IMR-90 (cell line): ENCODE data around the gene ZDHHC3. TPM values are rescaled to one million over a fixed set of nuclear protein-coding genes. Genes with fewer than 3 reads are reported as not detected.
A peak's percentile ranks its signal among the peaks of the same experiment; 100 is the strongest.

Experiments used
- ATAC-seq: fragments of 200-7000 bp; cut with Tn5 transposase; 2 replicates; pipeline ENCODE4 v1.9.1; 2020; ENCODE audit warnings: low read depth, mild to moderate bottlenecking, moderate library complexity
- BruUV-seq: library from RNA; stranded (reverse); fragments of 400-500 nt; replicated peaks from 2 replicates; lab custom pipeline; 2021; lab: Mats Ljungman, UMichigan
- CTCF ChIA-PET: fragments of 300-600 bp; formaldehyde crosslinking; extraction: SDS; loops from one replicate; lab custom pipeline; 2021; ENCODE audit warnings: antibody characterized with exemption; lab: Yijun Ruan, JAX
- POLR2A ChIA-PET: fragments of 300-600 bp; sonication (Branson Sonifier 250); formaldehyde crosslinking; loops from one replicate; lab custom pipeline; 2022; ENCODE audit warnings: antibody characterized with exemption; ENCODE audit not compliant: unreplicated experiment; lab: Charles Lee
- DNase-seq: peaks from one replicate; pipeline ENCODE4 v3.0.0; 2013
- H2AFZ ChIP-seq: replicated peaks from 2 replicates; pipeline ENCODE3; 2013; ENCODE audit warnings: low read length, mild to moderate bottlenecking; ENCODE audit not compliant: poor library complexity
- H2AK5ac ChIP-seq: 2 replicates; pipeline ENCODE4 v1.6.1; 2013; ENCODE audit warnings: low read depth, low read length, inconsistent platforms
- H2AK9ac ChIP-seq: replicated peaks from 2 replicates; pipeline ENCODE3; 2013; ENCODE audit warnings: mild to moderate bottlenecking, low read depth, low read length, moderate library complexity; ENCODE audit not compliant: poor library complexity
- H2BK120ac ChIP-seq: 2 replicates; pipeline ENCODE4 v1.6.1; 2013; ENCODE audit warnings: low read depth, low read length, inconsistent platforms
- H2BK15ac ChIP-seq: 3 replicates; pipeline ENCODE4 v1.6.1; 2013; ENCODE audit warnings: low read depth, low read length, inconsistent platforms
- H2BK20ac ChIP-seq: 2 replicates; pipeline ENCODE4 v1.6.1; 2013; ENCODE audit warnings: low read depth, mild to moderate bottlenecking, inconsistent platforms, low read length, moderate library complexity
- H2BK5ac ChIP-seq: 2 replicates; pipeline ENCODE4 v1.6.1; 2013; ENCODE audit warnings: mild to moderate bottlenecking, low read depth, low read length, inconsistent platforms; ENCODE audit not compliant: poor library complexity, severe bottlenecking
- H3K14ac ChIP-seq: replicated peaks from 2 replicates; pipeline ENCODE4 v1.6.1; 2013; ENCODE audit warnings: low read depth, low read length, inconsistent platforms
- H3K18ac ChIP-seq: 2 replicates; pipeline ENCODE4 v1.6.1; 2013; ENCODE audit warnings: low read depth, low read length, control low read depth
- H3K23ac ChIP-seq: 2 replicates; pipeline ENCODE4 v1.6.1; 2013; ENCODE audit warnings: low read depth, low read length, inconsistent platforms
- H3K27ac ChIP-seq: 2 replicates; pipeline ENCODE4 v1.5.1; 2013; ENCODE audit warnings: mild to moderate bottlenecking, control low read depth, low read length; ENCODE audit not compliant: insufficient read depth
- H3K27me3 ChIP-seq: 2 replicates; pipeline ENCODE4 v1.6.1; 2013; ENCODE audit warnings: low read length; ENCODE audit not compliant: control insufficient read depth, insufficient read depth
- H3K36me3 ChIP-seq: 2 replicates; pipeline ENCODE4 v1.6.1; 2013; ENCODE audit warnings: low read length, mixed read lengths; ENCODE audit not compliant: control insufficient read depth, insufficient read depth
- H3K4ac ChIP-seq: 2 replicates; pipeline ENCODE4 v1.6.1; 2013; ENCODE audit warnings: low read depth, low read length, inconsistent platforms
- H3K4me1 ChIP-seq: 2 replicates; pipeline ENCODE4 v1.6.1; 2013; ENCODE audit warnings: low read length, mixed read lengths; ENCODE audit not compliant: control insufficient read depth, insufficient read depth
- H3K4me2 ChIP-seq: 2 replicates; pipeline ENCODE4 v1.6.1; 2013; ENCODE audit warnings: low read depth, mild to moderate bottlenecking, control low read depth, low read length, moderate library complexity
- H3K4me3 ChIP-seq: 2 replicates; pipeline ENCODE4 v1.5.1; 2013; ENCODE audit warnings: low read depth, mild to moderate bottlenecking, control low read depth, low read length, moderate library complexity; ENCODE audit not compliant: insufficient read depth
- H3K56ac ChIP-seq: 2 replicates; pipeline ENCODE4 v1.6.1; 2013; ENCODE audit warnings: low read length, inconsistent platforms; ENCODE audit not compliant: insufficient read depth; ENCODE audit errors: extremely low read depth
- H3K79me1 ChIP-seq, 2 experiments: 2 replicates each; pipeline ENCODE4 v1.6.1; 2013; ENCODE audit warnings: low read length in 2 of 2, inconsistent platforms in 1 of 2, low read depth in 1 of 2
- H3K9ac ChIP-seq: 2 replicates; pipeline ENCODE4 v1.6.1; 2013; ENCODE audit warnings: low read depth, low read length, control low read depth
- H3K9me1 ChIP-seq: 2 replicates; pipeline ENCODE4 v1.6.1; 2013; ENCODE audit warnings: low read length, inconsistent platforms; ENCODE audit not compliant: insufficient read depth
- H3K9me3 ChIP-seq: 2 replicates; pipeline ENCODE4 v1.6.1; 2013; ENCODE audit warnings: low read length; ENCODE audit not compliant: control insufficient read depth, insufficient read depth
- H4K20me1 ChIP-seq: 2 replicates; pipeline ENCODE4 v1.6.1; 2013; ENCODE audit warnings: low read length, inconsistent platforms; ENCODE audit not compliant: insufficient read depth
- H4K5ac ChIP-seq: 2 replicates; pipeline ENCODE4 v1.6.1; 2013; ENCODE audit warnings: mild to moderate bottlenecking, low read depth, low read length, control low read depth
- H4K8ac ChIP-seq, 2 experiments: 2 replicates each; pipeline ENCODE4 v1.6.1; 2013; ENCODE audit warnings: low read depth in 2 of 2, low read length in 2 of 2, control low read depth in 1 of 2, inconsistent platforms in 1 of 2
- H4K91ac ChIP-seq: 2 replicates; pipeline ENCODE4 v1.6.1; 2013; ENCODE audit warnings: low read depth, low read length, inconsistent platforms; ENCODE audit not compliant: insufficient read depth
- BHLHE40 ChIP-seq: fragments of 150-350 bp; IDR thresholded peaks from 2 replicates; pipeline ENCODE4 v1.6.1; 2016; ENCODE audit warnings: mild to moderate bottlenecking, low read depth, low read length
- CHD1 ChIP-seq: IDR thresholded peaks from 2 replicates; pipeline ENCODE4 v1.6.1; 2012; ENCODE audit warnings: low read depth, low read length, improper control_type of control experiment
- FOS ChIP-seq: fragments of 150-350 bp; IDR thresholded peaks from 2 replicates; pipeline ENCODE4 v1.6.1; 2016; ENCODE audit warnings: low read depth, low read length
- MAFK ChIP-seq: IDR thresholded peaks from 2 replicates; pipeline ENCODE4 v1.6.1; 2012; ENCODE audit warnings: low read depth, low read length, improper control_type of control experiment
- MXI1 ChIP-seq: IDR thresholded peaks from 2 replicates; pipeline ENCODE4 v1.6.1; 2012; ENCODE audit warnings: low read depth, mild to moderate bottlenecking, low read length, moderate library complexity, borderline replicate concordance
- RAD21 ChIP-seq: IDR thresholded peaks from 2 replicates; pipeline ENCODE4 v1.6.1; 2012; ENCODE audit warnings: low read length, improper control_type of control experiment
- RFX5 ChIP-seq: IDR thresholded peaks from 2 replicates; pipeline ENCODE4 v1.8.0; 2012; ENCODE audit warnings: low read depth, mild to moderate bottlenecking, low read length, moderate library complexity
- SMC3 ChIP-seq: fragments of 150-350 bp; IDR thresholded peaks from 2 replicates; pipeline ENCODE4 v1.6.1; 2016; ENCODE audit warnings: low read depth, mild to moderate bottlenecking, antibody characterized with exemption, low read length, moderate library complexity
- WGBS, 2 experiments: methylation state at CpG; one replicate each; pipeline versions ENCODE4 v1.1.5 to v1.1.7; 2013; ENCODE audit warnings: missing lambda C conversion rate in 2 of 2; ENCODE audit not compliant: insufficient read length in 1 of 2; ENCODE audit errors: extremely low coverage in 2 of 2; 5-methylcytosine and 5-hydroxymethylcytosine counted together
- dilution Hi-C: fragments of 300-500 bp; cut with HindIII; formaldehyde crosslinking; loops from one replicate; pipeline ENCODE4 v1.14.3; 2018; ENCODE audit warnings: low sequenced_read_pairs; ENCODE audit not compliant: unreplicated experiment
- in situ Hi-C: fragments of 300-500 bp; cut with MboI; formaldehyde crosslinking; loops from 3 replicates; pipeline ENCODE4 v1.14.3; 2019; ENCODE audit warnings: low sequenced_read_pairs, inconsistent platforms, mixed read lengths
- intact Hi-C: fragments of 100-400 bp; cut with micrococcal nuclease; formaldehyde crosslinking; loops from 2 replicates; pipeline ENCODE4 v1.10.0; 2022
- polyA plus RNA-seq, 3 experiments: library from polyadenylated mRNA; depleted of rRNA; stranded (reverse); fragments of >200 nt; gene quantifications; 2 replicates each; pipeline ENCODE4 v1.2.3, GENCODE V29; 2012; ENCODE audit warnings: low replicate concordance in 1 of 3
- total RNA-seq: library from RNA; depleted of rRNA; stranded (reverse); fragments of >200 nt; gene quantifications from 2 replicates; pipeline ENCODE4 v1.2.3, GENCODE V29; 2012
- TF ChIP-seq, protein P1 (sequence below): fragments of 150-350 bp; IDR thresholded peaks from 2 replicates; pipeline ENCODE4 v1.6.1; 2016; ENCODE audit warnings: low read depth, mild to moderate bottlenecking, low read length, moderate library complexity, borderline replicate concordance

ZDHHC3 gene
- total and polyA plus RNA-seq, 2 of the 4 experiments (the other 2 are of a cell fraction): 57.7 to 59.6 TPM

GRCh38 chr3:44880284-44880683, 95.7 kb downstream of the ZDHHC3 start:
- Histone ChIP-seq H3K9ac (no peak overlapping the region), H4K91ac (no peak overlapping the region), H4K20me1 (no peaks in the 10 kb centered on the region), H3K79me1 (peaks cover 0 to 4% of the 10 kb centered on the region in 2 experiments; a peak in 1 of 4 replicates), H3K27me3 (no peaks in the 10 kb centered on the region), H3K4ac (no peak overlapping the region; the same call in 1 of the 2 replicates), H3K27ac (no peak overlapping the region), H4K5ac (no peak overlapping the region), H2AK9ac (no peak overlapping the region), H3K9me3 (peaks cover 3% of the 10 kb centered on the region; the same call in 1 of the 2 replicates), H2AK5ac (no peak overlapping the region), H3K9me1 (peaks cover 19% of the 10 kb centered on the region), H3K4me2 (no peak overlapping the region), H2BK20ac (no peak overlapping the region), H2BK15ac (no peak overlapping the region), H4K8ac (no peak overlapping the region), H3K14ac (no peak overlapping the region), H3K4me3 (no peak overlapping the region), H3K56ac (no peak overlapping the region), H3K4me1 (peaks cover 17% of the 10 kb centered on the region), H3K18ac (no peak overlapping the region), H2BK120ac (no peak overlapping the region), H3K23ac (no peak overlapping the region), H2BK5ac (no peak overlapping the region), H3K36me3 (no peaks in the 10 kb centered on the region), H2AFZ (no peak overlapping the region)
- intact Hi-C loops: no loop called here
- dilution Hi-C loops: no loop called here
- WGBS, 2 experiments: no CpG with 5 or more reads among the region's 2 CpGs
- in situ Hi-C loops: loop anchor here (25.0 kb wide), 1 partner anchor 543 kb away; the partner anchor contains the start of gene TCAIM
- TF ChIP-seq MAFK (no peak), RFX5 (no peak), BHLHE40 (no peak), CHD1 (no peak), MXI1 (no peak), FOS (no peak), SMC3 (no peak), RAD21 (no peak)
- TF ChIP-seq, protein P1, sequence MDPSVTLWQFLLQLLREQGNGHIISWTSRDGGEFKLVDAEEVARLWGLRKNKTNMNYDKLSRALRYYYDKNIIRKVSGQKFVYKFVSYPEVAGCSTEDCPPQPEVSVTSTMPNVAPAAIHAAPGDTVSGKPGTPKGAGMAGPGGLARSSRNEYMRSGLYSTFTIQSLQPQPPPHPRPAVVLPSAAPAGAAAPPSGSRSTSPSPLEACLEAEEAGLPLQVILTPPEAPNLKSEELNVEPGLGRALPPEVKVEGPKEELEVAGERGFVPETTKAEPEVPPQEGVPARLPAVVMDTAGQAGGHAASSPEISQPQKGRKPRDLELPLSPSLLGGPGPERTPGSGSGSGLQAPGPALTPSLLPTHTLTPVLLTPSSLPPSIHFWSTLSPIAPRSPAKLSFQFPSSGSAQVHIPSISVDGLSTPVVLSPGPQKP: no peak
- DNase-seq: peak; percentile 41
- ATAC-seq: peak; percentile 51
- BruUV-seq: no TSS peak
- ChIA-PET CTCF (no interaction called here), POLR2A (no interaction called here)
